Fibroblast of the aortic adventitia (primary cell): ENCODE data around the gene CIZ1. TPM values are rescaled to one million over a fixed set of nuclear protein-coding genes. Genes with fewer than 3 reads are reported as not detected.
A peak's percentile ranks its signal among the peaks of the same experiment; 100 is the strongest.
"Not testable (repeated sequence)": the region's sequence is repeated elsewhere in the genome, so short reads cannot be mapped to it uniquely, and the experiment has no call there.

ENCODE experiments used
- DNase-seq: peaks from one replicate; pipeline ENCODE4 v3.0.0-alpha.2; 2010; ENCODE audit warnings: low read depth
- H3K4me3 ChIP-seq: 2 replicates; pipeline ENCODE4 v1.5.1; 2011; ENCODE audit warnings: low read depth, mild to moderate bottlenecking, control low read depth, low read length, moderate library complexity
- total RNA-seq: library from RNA; depleted of rRNA; stranded (reverse); fragments of >200 nt; gene quantifications from 2 replicates; pipeline ENCODE4 v1.2.3, GENCODE V29; 2012; ENCODE audit warnings: low replicate concordance
- TF ChIP-seq, protein P1 (sequence below): IDR thresholded peaks from 2 replicates; pipeline ENCODE4 v1.5.1; 2011; ENCODE audit warnings: mild to moderate bottlenecking, low read length, control low read depth, inconsistent platforms; ENCODE audit not compliant: insufficient read depth

CIZ1 gene
- total RNA-seq, 1 donor, result 47.8 TPM

DNA sequence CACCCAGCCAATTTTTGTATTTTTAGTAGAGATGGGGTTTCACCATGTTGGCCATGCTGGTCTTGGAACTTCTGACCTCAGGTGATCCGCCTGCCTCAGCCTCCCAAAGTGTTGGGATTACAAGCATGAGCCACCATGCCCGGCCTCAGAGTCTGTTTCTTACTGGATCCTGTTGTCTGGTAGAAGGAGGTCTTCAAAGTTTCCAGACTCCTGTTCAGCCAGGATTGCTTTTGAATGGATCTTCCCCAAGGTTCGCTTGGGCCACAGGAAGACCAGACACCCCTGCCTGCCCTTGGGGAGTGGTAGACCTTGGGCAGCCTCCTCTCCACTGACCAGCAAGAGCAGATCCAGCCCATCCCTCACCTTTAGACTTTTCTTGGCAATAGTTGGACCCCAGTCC is 49.8 kb downstream of the CIZ1 start:
- H3K4me3 ChIP-seq, result no peak overlapping the region
- no peak for DNase-seq
- TF ChIP-seq, protein P1, sequence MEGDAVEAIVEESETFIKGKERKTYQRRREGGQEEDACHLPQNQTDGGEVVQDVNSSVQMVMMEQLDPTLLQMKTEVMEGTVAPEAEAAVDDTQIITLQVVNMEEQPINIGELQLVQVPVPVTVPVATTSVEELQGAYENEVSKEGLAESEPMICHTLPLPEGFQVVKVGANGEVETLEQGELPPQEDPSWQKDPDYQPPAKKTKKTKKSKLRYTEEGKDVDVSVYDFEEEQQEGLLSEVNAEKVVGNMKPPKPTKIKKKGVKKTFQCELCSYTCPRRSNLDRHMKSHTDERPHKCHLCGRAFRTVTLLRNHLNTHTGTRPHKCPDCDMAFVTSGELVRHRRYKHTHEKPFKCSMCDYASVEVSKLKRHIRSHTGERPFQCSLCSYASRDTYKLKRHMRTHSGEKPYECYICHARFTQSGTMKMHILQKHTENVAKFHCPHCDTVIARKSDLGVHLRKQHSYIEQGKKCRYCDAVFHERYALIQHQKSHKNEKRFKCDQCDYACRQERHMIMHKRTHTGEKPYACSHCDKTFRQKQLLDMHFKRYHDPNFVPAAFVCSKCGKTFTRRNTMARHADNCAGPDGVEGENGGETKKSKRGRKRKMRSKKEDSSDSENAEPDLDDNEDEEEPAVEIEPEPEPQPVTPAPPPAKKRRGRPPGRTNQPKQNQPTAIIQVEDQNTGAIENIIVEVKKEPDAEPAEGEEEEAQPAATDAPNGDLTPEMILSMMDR, result no peak

DNA sequence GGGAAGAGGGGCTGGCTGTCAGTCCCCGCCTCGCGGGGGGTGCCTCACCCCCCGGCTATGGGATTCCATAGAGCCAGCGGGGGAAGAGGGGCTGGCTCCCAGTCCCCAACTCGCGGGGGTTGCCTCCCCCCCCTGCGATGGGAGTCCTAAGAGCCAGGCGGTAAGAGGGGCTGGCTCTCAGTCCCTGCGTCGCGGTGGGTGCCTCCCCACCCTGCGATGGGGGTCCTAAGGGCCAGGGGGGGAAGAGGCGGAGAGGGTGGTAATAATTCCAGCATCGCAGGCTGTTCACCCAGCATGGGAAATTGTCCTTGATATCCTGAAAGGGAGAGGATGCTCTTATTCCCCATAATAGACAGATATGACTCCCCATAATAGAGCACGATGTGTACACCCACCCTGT is 51.8 kb downstream of the CIZ1 start:
- DNase-seq, result no peak
- H3K4me3 ChIP-seq, result no peak overlapping the region
- TF ChIP-seq, protein P1, result no peak

DNA sequence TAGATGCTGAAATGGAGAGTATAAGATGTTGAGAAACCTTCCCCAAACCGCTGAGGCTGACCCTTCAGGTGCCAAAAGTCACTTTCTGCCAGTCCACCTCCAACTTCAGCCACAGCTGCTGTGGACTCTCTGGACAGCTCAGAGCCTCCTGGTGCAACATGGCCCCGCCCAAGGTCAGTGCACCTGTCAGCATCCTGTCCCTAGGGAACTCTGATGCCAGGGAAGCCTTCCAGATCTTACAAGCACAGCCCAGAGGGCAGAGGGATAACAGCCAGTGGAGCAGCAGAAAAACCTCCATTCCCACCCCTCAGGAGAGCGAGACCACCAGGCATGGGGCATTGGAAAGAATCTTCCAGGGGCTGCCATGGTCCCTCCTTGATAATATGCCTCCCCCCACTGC is 53.4 kb downstream of the CIZ1 start:
- TF ChIP-seq, protein P1, result no peak

DNA sequence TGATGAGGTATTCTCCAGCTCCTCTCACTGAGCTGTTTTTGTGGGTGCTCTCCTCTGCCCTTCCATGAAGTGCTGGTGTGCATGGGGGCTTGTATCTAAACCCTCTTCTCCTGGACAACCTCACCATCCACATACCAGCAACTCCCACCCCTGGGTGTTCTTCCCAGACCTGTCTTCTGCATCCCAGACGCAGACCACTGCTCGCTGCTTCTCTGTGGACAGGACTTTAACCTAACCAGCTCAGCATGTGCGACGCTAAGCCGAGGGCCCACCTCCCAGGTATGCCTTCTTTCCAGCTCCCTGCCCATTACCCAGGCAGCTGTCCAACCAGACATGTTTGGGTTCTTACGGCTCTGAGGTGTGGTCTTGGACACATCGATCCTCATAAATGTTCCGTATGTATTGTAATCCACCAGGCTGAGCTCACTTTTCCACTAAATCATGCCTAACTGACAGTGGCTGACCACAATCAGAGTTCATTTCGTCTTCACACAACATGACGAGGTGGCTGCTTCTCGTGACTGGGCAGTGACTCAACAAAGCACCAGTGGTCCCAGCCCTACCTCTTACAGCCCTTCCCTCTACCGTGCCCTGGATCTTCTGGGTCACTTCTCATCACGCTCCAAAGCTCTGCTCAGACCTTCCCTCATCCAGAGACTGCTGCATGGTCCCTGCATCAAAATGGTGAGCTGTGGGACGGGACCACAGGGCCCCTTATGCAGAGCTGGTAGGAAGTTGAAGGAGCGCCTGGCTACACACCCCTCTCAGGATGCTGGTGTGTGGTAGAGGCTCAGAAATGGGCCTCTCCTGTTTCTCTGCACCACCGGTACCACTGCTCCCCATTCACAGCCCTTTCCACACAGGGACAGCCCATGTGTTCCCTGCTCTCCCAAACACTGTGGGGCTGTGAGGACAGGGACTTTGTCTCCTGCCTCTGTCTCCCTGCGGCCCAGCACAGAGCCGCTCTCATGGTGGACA is 54.3 kb downstream of the CIZ1 start:
- no peak overlapping the region for H3K4me3 ChIP-seq
- peak; percentile 58 for DNase-seq
- TF ChIP-seq, protein P1, result no peak

More for the DNA sequence above, 53.4 kb downstream of the CIZ1 start:
- H3K4me3 ChIP-seq, result no peak overlapping the region
- DNase-seq, result no peak

DNA sequence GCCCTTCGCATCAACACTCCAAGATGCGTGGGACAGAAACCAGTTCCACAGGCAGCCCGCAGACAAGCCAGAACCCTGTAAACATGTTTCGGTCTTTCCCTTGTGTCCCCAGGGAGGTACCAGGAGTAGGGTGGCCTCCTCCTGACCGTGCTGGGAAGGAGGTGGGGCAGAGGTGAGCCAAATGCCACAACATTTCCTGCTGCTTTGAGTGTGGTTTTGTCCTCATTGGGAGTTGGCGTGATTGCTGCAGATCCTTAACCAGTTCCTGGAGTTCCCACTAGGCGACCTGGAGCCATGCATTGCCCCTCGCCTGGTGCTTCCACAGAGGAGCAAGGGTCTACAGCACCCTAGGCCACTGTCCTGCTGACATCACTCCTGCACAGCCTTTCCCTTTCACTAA is 55.8 kb downstream of the CIZ1 start:
- not testable (repeated sequence) for H3K4me3 ChIP-seq

DNA sequence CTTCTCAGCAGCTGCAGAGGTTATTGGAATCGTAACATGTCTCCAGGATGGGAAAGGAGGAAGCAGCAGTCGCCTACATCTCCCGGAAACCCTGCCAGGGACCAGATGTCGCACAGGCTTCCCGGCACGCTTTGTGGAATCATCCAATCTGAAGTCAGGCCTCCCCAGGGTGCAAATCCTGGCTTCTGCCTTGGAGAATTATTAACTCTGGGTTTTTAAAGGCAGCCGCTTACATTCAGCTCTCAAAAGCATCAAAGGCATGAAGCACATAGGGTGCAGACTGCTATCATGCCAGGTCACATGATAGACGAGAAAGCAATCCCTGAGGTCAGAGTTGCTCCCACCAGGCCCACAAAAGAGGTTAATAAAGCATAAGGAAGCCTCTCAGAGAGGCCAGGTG is 59.2 kb downstream of the CIZ1 start:
- DNase-seq, H3K4me3 ChIP-seq: not testable (repeated sequence)

More for the DNA sequence above, 55.8 kb downstream of the CIZ1 start:
- DNase-seq, result not testable (repeated sequence)

DNA sequence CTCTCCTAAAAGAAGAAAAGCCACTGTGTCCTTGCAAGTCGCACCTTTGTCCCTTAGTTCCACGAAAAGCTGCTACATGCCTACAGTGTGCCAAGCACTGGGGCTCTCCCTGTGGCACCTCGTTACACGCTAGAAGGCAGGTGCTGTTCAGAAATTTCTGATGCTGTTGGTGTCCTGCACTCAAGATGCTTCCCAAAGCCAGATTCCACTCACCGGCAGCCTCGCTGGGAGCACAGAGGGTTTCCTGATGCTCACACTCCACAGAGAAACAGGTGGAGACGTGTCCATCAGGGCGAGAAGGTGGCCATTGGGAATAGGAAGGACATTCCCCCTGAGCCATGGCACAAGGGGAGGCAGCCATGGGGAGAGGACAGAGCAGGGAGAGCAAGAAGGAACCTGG is 60.0 kb downstream of the CIZ1 start:
- DNase-seq, H3K4me3 ChIP-seq: not testable (repeated sequence)

DNA sequence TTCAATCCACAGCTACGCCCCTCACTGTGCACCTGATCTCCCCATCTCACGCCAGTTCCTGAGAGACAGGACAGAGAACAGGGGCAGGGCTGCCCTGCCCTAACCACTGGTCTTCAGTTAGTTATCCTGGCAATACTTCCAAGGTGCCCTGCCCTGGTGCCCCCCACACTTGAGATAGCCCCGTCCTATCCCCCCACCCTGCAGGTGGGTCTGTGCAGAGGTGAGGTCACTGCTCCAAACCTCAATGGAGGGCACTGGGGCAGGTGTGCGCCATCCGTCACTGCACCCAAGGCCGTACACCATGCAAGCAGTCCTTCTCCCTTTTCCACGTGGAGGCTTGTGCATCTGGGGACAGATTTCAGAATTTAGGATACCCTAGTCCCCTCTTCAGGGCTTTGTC is 60.7 kb downstream of the CIZ1 start:
- H3K4me3 ChIP-seq, result not testable (repeated sequence)

DNA sequence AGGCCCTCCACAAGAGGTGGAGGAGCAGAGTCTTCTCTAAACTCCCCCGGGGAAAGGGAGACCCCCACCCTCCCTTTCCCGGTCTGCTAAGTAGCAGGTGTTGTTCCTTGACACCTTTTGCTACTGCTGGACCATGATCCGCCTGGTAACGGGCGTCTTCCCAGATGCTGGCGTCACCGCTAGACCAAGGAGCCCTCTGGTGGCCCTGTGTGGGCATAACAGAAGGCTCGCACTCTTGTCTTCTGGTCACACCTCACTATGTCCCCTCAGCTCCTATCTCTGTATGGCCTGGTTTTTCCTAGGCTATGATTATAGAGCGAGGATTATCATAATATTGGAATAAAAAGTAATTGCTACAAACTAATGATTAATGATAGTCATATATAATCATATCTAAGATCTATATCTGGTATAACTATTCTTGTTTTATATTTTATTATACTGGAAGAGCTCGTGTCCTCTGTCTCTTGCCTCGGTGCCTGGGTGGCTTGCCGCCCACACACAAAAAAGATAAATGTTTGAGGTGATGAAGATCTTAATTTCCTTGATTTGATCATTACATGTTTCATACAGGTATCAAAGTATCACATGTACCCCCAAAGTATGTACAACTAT is 61.3 kb downstream of the CIZ1 start:
- not testable (repeated sequence) for DNase-seq, H3K4me3 ChIP-seq

More for the DNA sequence above, 60.7 kb downstream of the CIZ1 start:
- not testable (repeated sequence) for DNase-seq
